HG03460 (cell line): ENCODE measurements around the gene CTRB1.
"Not testable (repeated sequence)": the region's sequence is repeated elsewhere in the genome, so short reads cannot be mapped to it uniquely, and the experiment has no call there.

Experiments used
- ATAC-seq: cut with Tn5 transposase; IDR thresholded peaks from one replicate; pipeline ENCODE4 v1.9.1; 2021; ENCODE audit not compliant: unreplicated experiment

CTRB1 gene

GRCh38 chr16:75267631-75268264, 49.0 kb downstream of the CTRB1 start:
- ATAC-seq: no peak

- not testable (repeated sequence) for ATAC-seq
These were observed 50.6 kb downstream of the CTRB1 start for GRCh38 chr16:75269358-75269757.

DNA sequence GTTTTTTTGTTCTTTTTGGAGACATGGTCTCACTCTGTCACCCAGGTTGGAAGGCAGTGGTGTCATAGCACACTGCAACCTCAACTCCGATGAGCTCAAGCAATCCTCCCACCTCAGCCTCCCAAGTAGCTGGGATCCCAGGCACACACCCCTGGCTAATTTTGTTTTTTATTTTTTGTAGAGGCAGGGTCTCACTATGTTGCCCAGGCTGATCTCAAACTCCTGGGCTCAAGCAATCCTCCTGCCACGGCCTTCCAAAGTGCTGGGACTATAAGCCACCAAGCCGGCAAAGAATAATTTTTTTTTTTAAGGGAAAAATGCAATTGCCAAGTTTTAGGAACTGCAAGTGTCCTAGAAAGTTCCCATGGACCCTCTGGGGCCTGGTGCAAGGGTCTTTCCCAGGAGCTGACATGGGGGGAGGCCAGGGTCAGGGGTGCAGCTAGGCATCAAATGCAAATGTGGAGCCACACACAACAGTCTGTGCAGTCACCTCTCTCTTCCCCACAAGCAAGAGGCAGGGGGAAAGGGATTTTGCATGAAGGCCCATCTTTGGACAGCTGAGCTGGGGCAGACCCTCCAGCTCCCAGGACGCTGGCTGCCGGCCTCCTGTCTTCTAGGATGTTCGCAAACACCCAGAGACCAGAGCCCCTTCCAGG, 52.8 kb downstream of the CTRB1 start:
- no peak for ATAC-seq

DNA sequence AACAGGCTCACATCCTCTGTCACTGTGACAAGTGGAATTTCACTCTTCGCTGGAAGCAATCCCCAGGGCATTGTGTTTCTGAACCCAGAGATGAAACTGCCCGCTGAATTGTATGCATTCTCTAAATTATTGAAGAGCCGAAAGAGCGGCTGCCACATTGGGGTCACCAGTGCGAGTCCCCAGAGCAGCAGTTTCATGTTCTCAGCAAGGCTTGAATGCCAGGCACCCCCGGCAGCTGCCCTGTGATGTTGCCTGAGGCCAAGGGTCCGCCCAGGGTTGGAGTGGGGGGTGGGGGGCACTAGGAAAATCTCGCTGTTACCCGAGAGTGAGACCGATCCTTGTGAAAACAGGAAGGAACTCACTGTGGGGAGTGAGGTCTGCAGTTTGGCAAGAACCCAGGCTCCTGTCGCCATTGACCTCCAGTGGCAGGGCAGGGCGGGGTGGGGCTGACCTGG, 53.3 kb downstream of the CTRB1 start:
- ATAC-seq: no peak

GRCh38 chr16:75272629-75273028, 53.8 kb downstream of the CTRB1 start:
- ATAC-seq: not testable (repeated sequence)

- ATAC-seq: no peak
These were observed 54.5 kb downstream of the CTRB1 start for GRCh38 chr16:75273054-75273925.
